GM20000 (cell line): ENCODE measurements around the gene RGSL1.
A peak's percentile ranks its signal among the peaks of the same experiment; 100 is the strongest.

ENCODE experiments used
- DNase-seq: peaks from one replicate; pipeline ENCODE4 v3.0.0; 2012; ENCODE audit warnings: low spot score
- TF ChIP-seq, protein P1 (sequence below): IDR thresholded peaks from 2 replicates; pipeline ENCODE4 v1.5.1; 2012; ENCODE audit warnings: mild to moderate bottlenecking, control low read depth; ENCODE audit errors: extremely low read depth, missing control alignments

RGSL1 gene

DNA sequence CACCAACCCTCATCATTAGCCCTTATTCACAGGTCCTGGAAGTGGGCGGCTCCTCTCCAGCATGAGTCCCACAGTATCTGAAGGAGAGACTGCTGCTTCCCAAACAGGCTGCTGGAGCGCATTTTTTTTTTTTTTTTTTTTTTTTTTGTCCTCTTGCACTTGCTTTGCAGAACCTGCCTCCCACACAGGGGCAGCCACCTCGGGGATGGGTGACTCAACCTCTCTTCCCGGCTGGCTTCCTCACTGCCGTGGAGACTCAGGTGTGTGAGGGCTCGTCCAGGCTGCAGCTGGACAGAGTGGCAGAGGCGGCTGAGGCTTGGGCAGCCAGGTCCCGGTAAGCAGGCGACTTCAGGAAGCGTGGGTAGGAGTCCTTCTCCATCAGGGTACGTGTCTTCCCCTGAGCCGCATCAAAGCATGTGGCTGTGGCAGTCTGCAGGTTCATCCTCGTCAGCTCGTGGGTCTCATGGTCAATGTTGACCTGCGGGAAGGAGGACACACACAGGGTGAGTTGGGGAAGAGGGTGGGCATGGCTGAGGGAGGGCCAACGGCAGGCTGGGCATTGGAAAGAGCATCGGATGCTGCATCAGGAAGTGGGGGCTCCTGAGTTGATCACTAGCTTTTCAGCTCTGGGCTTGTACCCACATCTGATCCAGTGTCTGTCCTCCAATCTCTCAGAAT is 150.2 kb downstream of the RGSL1 start:
- TF ChIP-seq, protein P1, sequence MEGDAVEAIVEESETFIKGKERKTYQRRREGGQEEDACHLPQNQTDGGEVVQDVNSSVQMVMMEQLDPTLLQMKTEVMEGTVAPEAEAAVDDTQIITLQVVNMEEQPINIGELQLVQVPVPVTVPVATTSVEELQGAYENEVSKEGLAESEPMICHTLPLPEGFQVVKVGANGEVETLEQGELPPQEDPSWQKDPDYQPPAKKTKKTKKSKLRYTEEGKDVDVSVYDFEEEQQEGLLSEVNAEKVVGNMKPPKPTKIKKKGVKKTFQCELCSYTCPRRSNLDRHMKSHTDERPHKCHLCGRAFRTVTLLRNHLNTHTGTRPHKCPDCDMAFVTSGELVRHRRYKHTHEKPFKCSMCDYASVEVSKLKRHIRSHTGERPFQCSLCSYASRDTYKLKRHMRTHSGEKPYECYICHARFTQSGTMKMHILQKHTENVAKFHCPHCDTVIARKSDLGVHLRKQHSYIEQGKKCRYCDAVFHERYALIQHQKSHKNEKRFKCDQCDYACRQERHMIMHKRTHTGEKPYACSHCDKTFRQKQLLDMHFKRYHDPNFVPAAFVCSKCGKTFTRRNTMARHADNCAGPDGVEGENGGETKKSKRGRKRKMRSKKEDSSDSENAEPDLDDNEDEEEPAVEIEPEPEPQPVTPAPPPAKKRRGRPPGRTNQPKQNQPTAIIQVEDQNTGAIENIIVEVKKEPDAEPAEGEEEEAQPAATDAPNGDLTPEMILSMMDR: no peak
- DNase-seq: no peak

GRCh38 chr1:182600745-182601415 is 150.9 kb downstream of the RGSL1 start:
- TF ChIP-seq, protein P1: no peak
- DNase-seq: no peak

DNA sequence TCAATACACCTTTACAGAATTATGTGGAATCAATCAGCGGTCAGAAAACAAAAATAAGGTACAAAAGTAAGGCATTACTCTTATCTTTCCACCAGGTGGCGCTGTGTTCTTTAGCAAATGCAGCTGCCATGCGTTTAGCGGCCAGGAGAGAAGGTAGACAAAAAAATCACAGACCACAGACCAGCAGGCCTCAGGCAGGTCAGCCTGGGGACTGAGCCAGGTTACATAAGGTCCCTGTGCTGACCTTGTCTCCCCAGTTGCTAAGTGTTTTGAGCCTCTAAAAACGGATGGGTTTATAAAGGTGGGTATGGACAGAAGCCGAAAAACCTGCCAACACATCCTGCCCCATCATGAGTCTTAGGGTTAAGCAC is 151.5 kb downstream of the RGSL1 start:
- TF ChIP-seq, protein P1: peak; percentile 73
- DNase-seq: peak; percentile 76

DNA sequence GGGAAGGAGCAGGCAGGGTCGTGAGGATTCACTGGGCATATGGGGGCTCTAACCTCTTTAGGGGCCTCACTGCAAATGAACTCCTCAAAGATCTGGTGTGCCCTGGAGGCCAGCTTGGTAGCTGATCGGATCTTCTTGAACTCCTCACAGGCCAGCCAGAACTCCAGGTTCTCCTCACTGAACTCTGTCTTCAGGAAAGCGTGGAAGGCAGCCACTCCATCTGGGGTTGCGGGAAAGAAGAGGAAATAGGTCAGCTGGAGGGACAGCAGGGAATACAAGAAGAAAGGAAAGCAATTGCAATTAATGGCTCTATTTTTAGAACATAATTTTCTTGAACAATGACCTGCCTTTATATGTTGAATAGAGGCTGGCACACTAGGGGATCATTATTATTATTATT is 152.0 kb downstream of the RGSL1 start:
- TF ChIP-seq, protein P1: no peak
- no peak for DNase-seq

- TF ChIP-seq, protein P1: no peak
- DNase-seq: no peak
Measured at GRCh38 chr1:182602935-182603645, 153.1 kb downstream of the RGSL1 start.

DNA sequence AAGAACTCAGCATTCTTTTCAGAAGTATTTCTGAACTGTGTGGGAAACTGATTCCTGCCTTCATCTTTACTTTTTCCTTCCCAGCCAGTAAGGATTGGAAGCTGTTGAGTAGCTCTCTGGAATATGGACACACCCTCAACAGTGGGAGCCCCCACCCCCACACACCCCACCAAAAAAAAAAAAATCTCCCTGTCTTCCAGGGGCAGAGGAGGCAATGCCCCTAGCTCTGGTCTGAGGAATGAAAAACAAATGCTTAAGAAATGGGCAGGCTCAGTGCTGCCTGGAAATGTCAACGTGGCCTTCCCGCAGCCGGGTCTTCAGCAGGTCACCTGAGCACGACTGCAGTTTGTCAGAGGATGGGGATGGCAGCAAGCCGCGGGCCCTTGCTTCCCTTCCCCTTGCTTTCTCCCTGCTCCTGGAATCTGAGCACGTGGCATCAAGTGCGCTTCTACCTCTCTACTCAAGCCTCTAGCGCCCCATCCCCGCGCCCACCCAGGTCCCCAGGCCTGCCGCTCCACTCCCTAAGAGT is 153.8 kb downstream of the RGSL1 start:
- TF ChIP-seq, protein P1: no peak

More for the DNA sequence above, 153.8 kb downstream of the RGSL1 start:
- DNase-seq: no peak
